GM19438 (cell line): ENCODE data around the gene HELLS.
"Not testable (repeated sequence)": the region's sequence is repeated elsewhere in the genome, so short reads cannot be mapped to it uniquely, and the experiment has no call there.

Experiments used
- ATAC-seq: cut with Tn5 transposase; IDR thresholded peaks from one replicate; pipeline ENCODE4 v1.9.1; 2021; ENCODE audit warnings: low read depth; ENCODE audit not compliant: unreplicated experiment

HELLS gene

DNA sequence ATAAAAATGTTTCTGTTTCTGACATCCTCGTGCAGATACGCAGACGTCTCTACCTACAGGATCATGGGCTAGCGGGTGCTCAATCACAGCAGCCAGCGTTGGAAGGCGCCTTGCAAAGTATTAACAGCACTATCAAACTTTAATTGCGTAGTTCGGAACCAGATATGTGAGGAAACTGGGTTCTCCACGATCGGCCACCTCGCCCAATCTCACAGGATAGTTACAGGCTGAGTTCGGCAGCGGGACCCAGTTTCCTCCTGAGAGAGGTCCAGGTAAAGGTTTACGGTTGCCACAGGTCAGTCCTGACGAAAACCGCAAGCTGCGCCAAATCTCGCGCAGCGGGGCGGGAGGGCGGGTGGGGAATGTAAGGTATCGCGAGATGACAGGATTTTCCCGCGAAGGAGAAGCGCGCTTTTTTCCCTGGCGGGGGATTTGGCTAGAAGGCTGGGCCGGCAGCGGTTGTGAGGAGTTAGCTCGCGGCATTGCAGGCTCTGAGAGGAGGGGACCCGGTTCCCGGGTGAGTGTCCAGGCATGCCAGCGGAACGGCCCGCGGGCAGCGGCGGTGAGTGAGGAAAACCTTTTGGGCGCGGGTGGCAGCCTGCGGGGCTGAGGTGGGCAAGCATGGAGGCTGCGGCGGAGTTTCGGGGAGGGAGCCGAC lies at the start of gene HELLS:
TSS of gene HELLS (plus strand) at position 398 of the 658 bp plus-strand sequence. CDS start at position 532, 134 bp downstream.
- peak; percentile 79 for ATAC-seq

DNA sequence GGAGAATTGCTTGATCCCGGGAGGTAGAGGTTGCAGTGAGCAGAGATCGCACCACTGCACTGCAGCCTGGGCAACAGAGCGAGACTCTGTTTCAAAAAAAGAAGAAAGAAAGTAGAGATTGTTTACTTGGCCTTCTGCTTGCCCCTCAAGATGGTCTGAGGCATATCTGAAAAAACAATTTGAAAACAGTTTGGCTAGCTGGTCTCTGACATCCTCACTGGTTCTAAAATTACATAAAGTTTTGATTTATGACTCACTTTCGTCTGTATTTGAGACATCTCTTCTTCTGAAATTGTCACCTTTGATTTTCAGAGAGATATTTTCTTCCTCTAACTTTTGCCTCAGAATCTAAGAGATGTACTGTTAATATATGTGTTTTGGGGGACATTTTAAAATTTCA lies 49.6 kb upstream of the HELLS start:
- no peak for ATAC-seq

DNA sequence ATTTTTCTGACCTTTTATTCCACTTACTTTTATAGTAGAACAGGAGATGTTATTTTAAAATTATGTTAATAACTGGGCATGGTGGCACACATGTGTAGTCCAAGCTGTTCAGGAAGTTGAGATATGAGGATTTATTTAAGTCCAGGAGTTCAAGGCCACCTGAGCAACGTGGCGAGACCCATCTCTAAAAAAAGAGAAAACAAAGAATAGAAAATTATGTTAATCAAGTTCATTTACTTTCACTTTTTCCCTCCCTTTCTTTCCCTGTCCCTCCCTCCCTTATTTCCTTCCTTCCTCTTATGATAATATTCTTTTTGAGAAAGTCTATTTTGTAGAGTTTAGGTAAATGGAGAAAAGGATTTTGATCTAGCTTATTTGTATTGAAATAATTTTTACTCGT lies 48.9 kb upstream of the HELLS start:
- no peak for ATAC-seq

GRCh38 chr10:94500063-94500462 lies 45.5 kb upstream of the HELLS start:
- ATAC-seq = no peak

GRCh38 chr10:94521276-94522250 lies 24.0 kb upstream of the HELLS start:
- no peak for ATAC-seq

DNA sequence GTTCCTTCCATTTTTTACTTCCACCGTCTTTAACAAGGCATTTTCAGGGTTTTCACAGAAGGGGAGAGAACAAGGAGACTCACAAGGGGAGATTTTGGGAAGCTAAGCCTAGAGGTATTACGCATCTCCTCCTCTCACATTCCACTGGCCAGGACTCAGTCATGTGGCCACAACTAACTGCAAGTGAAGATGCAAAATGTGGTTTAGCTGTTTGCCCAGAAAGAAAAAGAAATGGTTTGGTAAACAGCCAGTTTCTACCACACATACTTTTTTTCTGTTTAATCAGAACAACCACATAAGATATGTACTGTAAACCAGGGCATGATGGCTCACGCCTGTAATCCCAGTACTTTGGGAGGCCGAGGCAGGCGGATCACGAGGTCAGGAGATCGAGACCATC lies 21.4 kb upstream of the HELLS start:
- no peak for ATAC-seq

GRCh38 chr10:94524711-94525110 lies 20.9 kb upstream of the HELLS start:
- ATAC-seq = no peak

DNA sequence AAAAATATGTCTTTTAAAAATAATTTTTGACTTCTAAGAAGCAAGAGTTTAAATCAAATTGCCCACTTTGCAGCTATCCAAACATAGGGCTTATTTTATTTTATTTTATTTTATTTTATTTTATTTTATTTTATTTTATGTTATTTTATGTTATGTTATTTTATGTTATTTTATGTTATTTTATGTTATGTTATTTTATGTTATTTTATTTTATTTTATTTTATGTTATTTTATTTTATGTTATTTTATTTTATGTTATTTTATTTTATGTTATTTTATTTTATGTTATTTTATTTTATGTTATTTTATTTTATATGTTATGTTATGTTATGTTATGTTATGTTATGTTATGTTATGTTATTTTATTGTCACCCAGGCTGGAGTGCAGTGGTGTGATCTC lies 14.0 kb upstream of the HELLS start:
- not testable (repeated sequence) for ATAC-seq

GRCh38 chr10:94533027-94533426 lies 12.6 kb upstream of the HELLS start:
- no peak for ATAC-seq

DNA sequence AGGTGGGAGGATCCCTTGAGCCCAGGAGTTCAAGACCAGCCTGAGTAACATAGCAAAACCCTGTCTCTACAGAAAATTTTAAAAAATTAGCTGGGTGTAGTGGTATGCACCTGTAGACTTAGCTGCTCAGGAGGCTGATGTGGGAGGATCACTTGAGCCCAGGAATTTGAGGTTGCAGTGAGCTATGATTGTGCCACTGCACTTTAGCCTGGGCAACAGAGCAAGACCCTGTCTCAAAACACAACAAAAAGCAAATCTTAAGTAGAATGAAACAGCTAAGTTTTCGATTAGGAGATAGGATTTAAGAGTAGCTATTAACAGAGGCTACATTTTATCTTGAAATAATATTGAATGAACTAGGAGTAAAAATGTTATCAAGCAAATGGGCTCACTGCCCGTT lies 3.3 kb upstream of the HELLS start:
- ATAC-seq = not testable (repeated sequence)

GRCh38 chr10:94546049-94546900 lies 687 bp downstream of the HELLS start:
- ATAC-seq = peak; percentile 13

- ATAC-seq = no peak
Measured at GRCh38 chr10:94546901-94547185, 1.3 kb downstream of the HELLS start.

DNA sequence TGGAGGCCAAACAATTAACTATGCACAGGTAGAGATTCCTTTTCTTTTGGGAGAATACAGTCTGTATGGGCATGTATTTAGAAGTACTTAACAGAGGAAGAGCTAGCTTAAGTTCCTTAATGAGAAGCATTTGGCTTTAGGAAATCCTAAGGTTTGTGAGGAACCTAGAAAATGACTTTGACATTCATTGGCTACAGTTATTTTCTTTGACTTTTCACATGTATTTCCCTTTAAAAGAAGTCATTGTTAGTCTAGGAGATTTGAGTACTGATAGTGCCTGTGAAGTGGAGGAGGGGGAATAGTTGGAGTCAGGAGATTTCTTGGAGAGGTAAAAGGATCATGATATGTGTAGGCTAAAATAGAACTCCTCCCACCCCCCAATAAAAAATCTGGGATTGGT lies 3.6 kb downstream of the HELLS start:
- no peak for ATAC-seq

- not testable (repeated sequence) for ATAC-seq
Measured at GRCh38 chr10:94567714-94568307, 22.2 kb downstream of the HELLS start.

- no peak for ATAC-seq
Measured at GRCh38 chr10:94571081-94571480, 25.5 kb downstream of the HELLS start.

DNA sequence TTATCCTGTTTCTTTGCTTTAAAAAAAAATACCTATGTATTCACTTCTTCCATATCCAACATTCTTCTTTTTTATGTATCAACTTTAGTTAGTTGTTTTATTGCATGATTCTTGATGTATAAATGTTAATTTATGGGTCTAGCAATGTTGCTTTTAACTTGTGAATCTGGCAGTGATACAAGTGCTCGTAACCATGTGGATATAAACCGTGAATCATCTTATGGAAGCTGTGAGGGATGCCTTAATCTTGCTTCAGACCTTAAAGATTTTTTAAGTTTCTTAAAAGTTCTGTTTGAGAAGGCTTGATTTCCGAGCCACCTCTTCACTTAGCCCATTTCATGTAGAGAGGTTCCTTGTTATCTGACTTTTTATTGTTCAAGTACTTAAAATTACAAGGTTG lies 25.9 kb downstream of the HELLS start:
- no peak for ATAC-seq

GRCh38 chr10:94578790-94579189 lies 33.2 kb downstream of the HELLS start:
- no peak for ATAC-seq

DNA sequence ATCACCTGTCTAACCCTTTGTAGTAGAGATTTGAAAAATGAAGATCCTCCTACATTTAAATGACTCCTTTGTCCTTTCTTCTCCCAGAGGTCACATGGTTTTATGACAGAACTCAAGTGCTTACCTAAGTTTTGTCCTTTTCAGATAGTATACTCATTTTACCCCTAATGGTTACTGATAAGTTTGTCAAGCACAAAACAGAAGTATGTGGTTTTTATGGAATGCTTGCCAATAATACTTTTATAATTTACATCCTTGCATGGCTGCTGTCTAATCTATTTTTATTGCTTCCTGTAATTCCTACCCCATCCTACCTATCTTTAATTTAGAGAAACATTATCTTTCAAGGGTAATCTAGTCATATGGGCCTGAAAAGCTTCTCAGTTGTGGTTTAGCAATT lies 37.5 kb downstream of the HELLS start:
- ATAC-seq = no peak

DNA sequence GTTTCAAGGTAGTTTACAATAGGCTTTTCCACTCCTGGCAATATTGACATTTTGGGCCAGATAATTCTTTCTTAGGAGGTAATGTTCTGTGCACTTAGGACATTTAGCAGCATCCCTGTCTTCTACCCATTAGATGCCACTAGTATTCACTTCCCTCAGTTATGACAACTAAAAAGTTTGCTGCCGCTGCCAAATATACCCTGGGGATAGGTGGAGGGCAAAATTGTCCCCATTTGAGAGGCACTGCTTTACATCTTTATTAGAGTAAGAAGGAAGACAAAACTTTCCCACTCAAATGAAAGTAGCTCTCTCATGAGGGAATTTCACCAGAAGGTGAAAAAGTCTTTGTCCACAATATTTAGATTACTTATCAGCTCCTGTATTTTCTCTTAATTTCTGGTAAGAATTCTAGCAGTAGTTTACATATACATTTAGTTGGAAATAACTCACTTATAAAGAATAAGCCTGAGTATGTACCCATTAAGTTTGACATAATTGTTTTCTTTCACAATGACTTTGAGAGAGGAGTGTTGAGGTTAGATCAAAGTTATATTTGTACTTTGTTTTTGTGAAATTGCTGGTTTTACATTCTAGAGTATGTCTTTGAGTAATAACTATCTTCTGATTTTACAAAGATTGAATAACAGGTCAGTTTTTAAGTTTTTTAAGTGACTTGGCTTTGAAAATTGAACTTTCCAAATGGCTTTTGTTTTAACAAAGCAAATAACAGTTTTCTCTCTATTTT lies 46.0 kb downstream of the HELLS start:
- ATAC-seq = no peak
